HCT116 (cell line): ENCODE results near the gene ACAD9. TPM values are rescaled to one million over a fixed set of nuclear protein-coding genes. Genes with fewer than 3 reads are reported as not detected.

Source experiments
- ATAC-seq: fragments of 200-7000 bp; cut with Tn5 transposase; 2 replicates; pipeline ENCODE4 v1.9.1; 2020; ENCODE audit warnings: mild to moderate bottlenecking, moderate library complexity
- BruUV-seq: library from RNA; stranded (reverse); fragments of 400-500 nt; replicated peaks from 2 replicates; lab custom pipeline; 2021; lab: Mats Ljungman, UMichigan
- CTCF ChIA-PET: fragments of 300-600 bp; sonication (Branson Sonifier 250); formaldehyde crosslinking; loops from one replicate; lab custom pipeline; 2021; ENCODE audit warnings: antibody characterized with exemption; lab: Charles Lee
- POLR2A ChIA-PET: fragments of 300-600, 350-600 bp; sonication (Branson Sonifier 250); formaldehyde crosslinking; loops from one replicate; lab custom pipeline; 2021; ENCODE audit warnings: antibody characterized with exemption; lab: Charles Lee
- RAD21 ChIA-PET, 2 experiments: fragments of 300-600 bp; sonication (Branson Sonifier 250); formaldehyde crosslinking; loops; one replicate each; lab custom pipeline; 2023; ENCODE audit warnings: low total read pairs in 2 of 2; ENCODE audit not compliant: uncharacterized antibody in 2 of 2, unreplicated experiment in 2 of 2, low non-redundant PET in 1 of 2; lab: Charles Lee
- DNase-seq: peaks from one replicate; pipeline ENCODE4 v3.0.0-alpha.2; 2010; ENCODE audit warnings: low read depth, low spot score
- H2AFZ ChIP-seq: fragments of 200-600 bp; shearing (Covaris generic), sonication (generic); 2 replicates; pipeline ENCODE4 v1.6.1; 2017; ENCODE audit warnings: low read depth, mixed run types, mixed read lengths, antibody characterized with exemption, low read length; ENCODE audit not compliant: poor library complexity, severe bottlenecking
- H3K27ac ChIP-seq: 2 replicates; pipeline ENCODE4 v1.5.1; 2012; ENCODE audit warnings: low read depth, low read length
- H3K27me3 ChIP-seq: fragments of 200-600 bp; sonication (generic); 2 replicates; pipeline ENCODE4 v1.6.1; 2016; ENCODE audit warnings: mixed run types, low read length, mixed read lengths; ENCODE audit not compliant: insufficient read depth
- H3K36me3 ChIP-seq, 2 experiments: fragments of 200-500 bp in 1 of 2; fragments of 200-600 bp in 1 of 2; sonication (Bioruptor generic) in 1 of 2; sonication (generic) in 1 of 2; 2 replicates each; pipeline versions ENCODE4 v1.5.1 to v1.6.1; 2014 to 2016; ENCODE audit warnings: low read length in 2 of 2, inconsistent platforms in 1 of 2, mixed read lengths in 1 of 2, mixed run types in 1 of 2; ENCODE audit not compliant: insufficient read depth in 2 of 2, control insufficient read depth in 1 of 2
- H3K4me1 ChIP-seq, 2 experiments: fragments of 200-600 bp in 1 of 2; sonication (generic) in 1 of 2; 2 replicates each; pipeline versions ENCODE4 v1.5.1 to v1.6.1; 2012 to 2017; ENCODE audit warnings: low read length in 2 of 2, inconsistent platforms in 1 of 2, mild to moderate bottlenecking in 1 of 2, mixed read lengths in 1 of 2, mixed run types in 1 of 2, moderate library complexity in 1 of 2; ENCODE audit not compliant: insufficient read depth in 2 of 2, control insufficient read depth in 1 of 2
- H3K4me2 ChIP-seq: fragments of 200-600 bp; sonication (generic); 2 replicates; pipeline ENCODE4 v1.6.1; 2017; ENCODE audit warnings: mixed run types, low read length, mixed read lengths
- H3K4me3 ChIP-seq, 2 experiments: fragments of 200-600 bp in 1 of 2; sonication (generic) in 1 of 2; replicated peaks in 1 of 2; 2 replicates each; pipeline ENCODE4 v1.5.1; 2011 to 2016; ENCODE audit warnings: low read length in 2 of 2, control low read depth in 1 of 2, low read depth in 1 of 2, mild to moderate bottlenecking in 1 of 2, mixed read lengths in 1 of 2, mixed run types in 1 of 2
- H3K79me2 ChIP-seq: fragments of 200-600 bp; sonication (generic); 2 replicates; pipeline ENCODE4 v1.6.1; 2017; ENCODE audit warnings: mild to moderate bottlenecking, mixed run types, low read length, moderate library complexity, mixed read lengths; ENCODE audit not compliant: insufficient read depth
- H3K9ac ChIP-seq: fragments of 200-600 bp; sonication (generic); 2 replicates; pipeline ENCODE4 v1.6.1; 2016; ENCODE audit warnings: low read length, mixed read lengths
- H3K9me2 ChIP-seq: fragments of 200-600 bp; sonication (generic), shearing (Covaris generic); 2 replicates; pipeline ENCODE4 v1.6.1; 2017; ENCODE audit warnings: mixed run types, mild to moderate bottlenecking, moderate library complexity; ENCODE audit not compliant: insufficient read depth
- H3K9me3 ChIP-seq, 2 experiments: fragments of 200-500 bp in 1 of 2; fragments of 200-600 bp in 1 of 2; sonication (Bioruptor generic) in 1 of 2; sonication (generic) in 1 of 2; 2 replicates each; pipeline ENCODE4 v1.6.1; 2014 to 2017; ENCODE audit warnings: low read length in 2 of 2, mixed read lengths in 2 of 2, inconsistent platforms in 1 of 2, low read depth in 1 of 2, mild to moderate bottlenecking in 1 of 2, mixed run types in 1 of 2, moderate library complexity in 1 of 2; ENCODE audit not compliant: control insufficient read depth in 1 of 2, insufficient read depth in 1 of 2
- H4K20me1 ChIP-seq: fragments of 200-600 bp; sonication (generic), shearing (Covaris generic); 2 replicates; pipeline ENCODE4 v1.6.1; 2017; ENCODE audit warnings: mixed run types, mild to moderate bottlenecking, moderate library complexity; ENCODE audit not compliant: insufficient read depth
- CBX3 ChIP-seq: IDR thresholded peaks from 2 replicates; pipeline ENCODE4 v1.6.1; 2012; ENCODE audit warnings: low read depth
- CEBPB ChIP-seq: IDR thresholded peaks from 2 replicates; pipeline ENCODE4 v1.6.1; 2012; ENCODE audit warnings: low read depth
- EGR1 ChIP-seq: IDR thresholded peaks from 2 replicates; pipeline ENCODE4 v1.6.1; 2012; ENCODE audit warnings: low read depth
- ELF1 ChIP-seq: IDR thresholded peaks from 2 replicates; pipeline ENCODE4 v1.6.1; 2012; ENCODE audit warnings: low read depth, borderline replicate concordance
- EZH2 ChIP-seq: fragments of 200-600 bp; sonication (generic); IDR thresholded peaks from 2 replicates; pipeline ENCODE4 v1.6.1; 2017; ENCODE audit warnings: antibody characterized with exemption, mixed run types
- FOSL1 ChIP-seq: IDR thresholded peaks from 2 replicates; pipeline ENCODE4 v1.6.1; 2012; ENCODE audit warnings: low read depth
- JUND ChIP-seq: IDR thresholded peaks from 2 replicates; pipeline ENCODE4 v1.6.1; 2012
- POLR2A ChIP-seq: IDR thresholded peaks from 2 replicates; pipeline ENCODE4 v1.7.0; 2011; ENCODE audit warnings: borderline replicate concordance; ENCODE audit not compliant: insufficient read depth, insufficient read length; ENCODE audit errors: extremely low read depth
- POLR2AphosphoS5 ChIP-seq: IDR thresholded peaks from 2 replicates; pipeline ENCODE4 v1.6.1; 2011; ENCODE audit warnings: mild to moderate bottlenecking, low read depth, low read length, moderate library complexity
- RAD21 ChIP-seq: IDR thresholded peaks from 2 replicates; pipeline ENCODE4 v1.6.1; 2012; ENCODE audit warnings: low read depth, mild to moderate bottlenecking
- SIN3A ChIP-seq: IDR thresholded peaks from 2 replicates; pipeline ENCODE4 v1.6.1; 2012; ENCODE audit warnings: low read depth
- SP1 ChIP-seq: IDR thresholded peaks from 2 replicates; pipeline ENCODE4 v1.6.1; 2012; ENCODE audit warnings: low read depth
- SRF ChIP-seq: IDR thresholded peaks from 2 replicates; pipeline ENCODE4 v1.6.1; 2012; ENCODE audit warnings: low read depth
- YY1 ChIP-seq: IDR thresholded peaks from 2 replicates; pipeline ENCODE4 v1.6.1; 2011; ENCODE audit warnings: low read length, low read depth, moderate library complexity, mild to moderate bottlenecking; ENCODE audit not compliant: insufficient replicate concordance; ENCODE audit errors: extremely low read depth
- ZNF274 ChIP-seq: fragments of 200-500 bp; sonication (Bioruptor generic); IDR thresholded peaks from 2 replicates; pipeline ENCODE4 v1.6.1; 2014; ENCODE audit warnings: mild to moderate bottlenecking, low read depth, low read length, inconsistent platforms
- intact Hi-C: fragments of 100-400 bp; cut with micrococcal nuclease; formaldehyde crosslinking; loops from 2 replicates; pipeline ENCODE4 v1.10.0; 2022
- total RNA-seq: library from RNA; stranded (reverse); gene quantifications from one replicate; pipeline ENCODE4 v1.2.1, GENCODE V29; 2021; ENCODE audit not compliant: unreplicated experiment
- TF ChIP-seq, protein P1 (sequence below), 3 experiments: fragments of 200-600 bp in 1 of 3; sonication (generic) in 1 of 3; IDR thresholded peaks in 2 of 3; conservative IDR thresholded peaks in 1 of 3; 2 replicates each; pipeline ENCODE4 v1.5.1; 2012 to 2017; ENCODE audit warnings: low read depth in 2 of 3, low read length in 2 of 3, antibody characterized with exemption in 1 of 3, borderline replicate concordance in 1 of 3, control low read depth in 1 of 3, mild to moderate bottlenecking in 1 of 3, mixed read lengths in 1 of 3, mixed run types in 1 of 3, moderate library complexity in 1 of 3; ENCODE audit not compliant: insufficient read depth in 1 of 3
- TF ChIP-seq, protein P2 (sequence below): IDR thresholded peaks from 2 replicates; pipeline ENCODE4 v1.6.1; 2011; ENCODE audit warnings: mild to moderate bottlenecking, low read length, moderate library complexity; ENCODE audit not compliant: insufficient replicate concordance; ENCODE audit errors: extremely low read depth
- TF ChIP-seq, protein P3 (sequence below): IDR thresholded peaks from 2 replicates; pipeline ENCODE4 v1.6.1; 2012; ENCODE audit warnings: low read depth
- TF ChIP-seq, protein P4 (sequence below): IDR thresholded peaks from 2 replicates; pipeline ENCODE4 v1.6.1; 2012
- TF ChIP-seq, protein P5 (sequence below): IDR thresholded peaks from 2 replicates; pipeline ENCODE4 v1.6.1; 2012

The ACAD9 gene
- total RNA-seq, 1 experiment from 2014 or later, result 55.8 TPM

DNA sequence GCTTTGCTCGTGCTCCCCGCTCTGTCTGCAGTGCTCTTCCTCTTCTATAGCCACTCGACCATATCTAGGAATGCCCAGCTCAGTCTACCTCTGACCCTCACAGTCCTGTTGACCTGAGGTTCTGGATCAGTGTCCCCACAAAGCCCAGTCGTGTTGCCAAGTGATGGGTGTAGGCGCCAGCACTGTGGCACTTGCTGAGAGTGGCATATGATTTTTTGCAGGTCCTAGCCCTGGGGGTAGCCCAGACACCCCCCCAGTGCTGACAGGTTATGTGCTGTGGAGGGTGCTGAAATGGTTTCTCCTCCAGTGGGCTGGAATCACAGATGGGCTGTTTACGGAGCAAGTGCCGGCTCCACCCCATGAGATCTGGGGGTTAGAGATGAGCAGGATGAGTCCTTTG, 32.5 kb downstream of the ACAD9 start:
- Histone ChIP-seq H3K4me2 (no peak overlapping the region), H3K9me3 (no peaks in the 10 kb centered on the region), H3K4me1 (no peaks in the 10 kb centered on the region), H3K79me2 (no peaks in the 10 kb centered on the region), H3K36me3 (peaks cover 29 to 69% of the 10 kb centered on the region in 2 experiments), H3K4me3 (no peak overlapping the region), H3K27me3 (no peaks in the 10 kb centered on the region), H4K20me1 (no peaks in the 10 kb centered on the region), H3K27ac (no peak overlapping the region), H2AFZ (no peak overlapping the region), H3K9me2 (no peaks in the 10 kb centered on the region), H3K9ac (no peak overlapping the region)
- no peak for TF ChIP-seq EGR1
- TF ChIP-seq POLR2AphosphoS5, result no peak
- TF ChIP-seq, protein P1, sequence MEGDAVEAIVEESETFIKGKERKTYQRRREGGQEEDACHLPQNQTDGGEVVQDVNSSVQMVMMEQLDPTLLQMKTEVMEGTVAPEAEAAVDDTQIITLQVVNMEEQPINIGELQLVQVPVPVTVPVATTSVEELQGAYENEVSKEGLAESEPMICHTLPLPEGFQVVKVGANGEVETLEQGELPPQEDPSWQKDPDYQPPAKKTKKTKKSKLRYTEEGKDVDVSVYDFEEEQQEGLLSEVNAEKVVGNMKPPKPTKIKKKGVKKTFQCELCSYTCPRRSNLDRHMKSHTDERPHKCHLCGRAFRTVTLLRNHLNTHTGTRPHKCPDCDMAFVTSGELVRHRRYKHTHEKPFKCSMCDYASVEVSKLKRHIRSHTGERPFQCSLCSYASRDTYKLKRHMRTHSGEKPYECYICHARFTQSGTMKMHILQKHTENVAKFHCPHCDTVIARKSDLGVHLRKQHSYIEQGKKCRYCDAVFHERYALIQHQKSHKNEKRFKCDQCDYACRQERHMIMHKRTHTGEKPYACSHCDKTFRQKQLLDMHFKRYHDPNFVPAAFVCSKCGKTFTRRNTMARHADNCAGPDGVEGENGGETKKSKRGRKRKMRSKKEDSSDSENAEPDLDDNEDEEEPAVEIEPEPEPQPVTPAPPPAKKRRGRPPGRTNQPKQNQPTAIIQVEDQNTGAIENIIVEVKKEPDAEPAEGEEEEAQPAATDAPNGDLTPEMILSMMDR (IDR thresholded peaks at IDR 0.05 in 2 of 3, conservative IDR thresholded peaks at IDR 0.05 in 1 of 3; ENCODE audit: borderline replicate concordance in 1 of 3, insufficient read depth in 1 of 3, low read depth in 2 of 3, low read length in 2 of 3), result no peak
- TF ChIP-seq RAD21, result no peak
- no peak for TF ChIP-seq SIN3A
- TF ChIP-seq, protein P2, sequence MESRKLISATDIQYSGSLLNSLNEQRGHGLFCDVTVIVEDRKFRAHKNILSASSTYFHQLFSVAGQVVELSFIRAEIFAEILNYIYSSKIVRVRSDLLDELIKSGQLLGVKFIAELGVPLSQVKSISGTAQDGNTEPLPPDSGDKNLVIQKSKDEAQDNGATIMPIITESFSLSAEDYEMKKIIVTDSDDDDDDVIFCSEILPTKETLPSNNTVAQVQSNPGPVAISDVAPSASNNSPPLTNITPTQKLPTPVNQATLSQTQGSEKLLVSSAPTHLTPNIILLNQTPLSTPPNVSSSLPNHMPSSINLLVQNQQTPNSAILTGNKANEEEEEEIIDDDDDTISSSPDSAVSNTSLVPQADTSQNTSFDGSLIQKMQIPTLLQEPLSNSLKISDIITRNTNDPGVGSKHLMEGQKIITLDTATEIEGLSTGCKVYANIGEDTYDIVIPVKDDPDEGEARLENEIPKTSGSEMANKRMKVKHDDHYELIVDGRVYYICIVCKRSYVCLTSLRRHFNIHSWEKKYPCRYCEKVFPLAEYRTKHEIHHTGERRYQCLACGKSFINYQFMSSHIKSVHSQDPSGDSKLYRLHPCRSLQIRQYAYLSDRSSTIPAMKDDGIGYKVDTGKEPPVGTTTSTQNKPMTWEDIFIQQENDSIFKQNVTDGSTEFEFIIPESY, result no peak
- TF ChIP-seq, protein P3, sequence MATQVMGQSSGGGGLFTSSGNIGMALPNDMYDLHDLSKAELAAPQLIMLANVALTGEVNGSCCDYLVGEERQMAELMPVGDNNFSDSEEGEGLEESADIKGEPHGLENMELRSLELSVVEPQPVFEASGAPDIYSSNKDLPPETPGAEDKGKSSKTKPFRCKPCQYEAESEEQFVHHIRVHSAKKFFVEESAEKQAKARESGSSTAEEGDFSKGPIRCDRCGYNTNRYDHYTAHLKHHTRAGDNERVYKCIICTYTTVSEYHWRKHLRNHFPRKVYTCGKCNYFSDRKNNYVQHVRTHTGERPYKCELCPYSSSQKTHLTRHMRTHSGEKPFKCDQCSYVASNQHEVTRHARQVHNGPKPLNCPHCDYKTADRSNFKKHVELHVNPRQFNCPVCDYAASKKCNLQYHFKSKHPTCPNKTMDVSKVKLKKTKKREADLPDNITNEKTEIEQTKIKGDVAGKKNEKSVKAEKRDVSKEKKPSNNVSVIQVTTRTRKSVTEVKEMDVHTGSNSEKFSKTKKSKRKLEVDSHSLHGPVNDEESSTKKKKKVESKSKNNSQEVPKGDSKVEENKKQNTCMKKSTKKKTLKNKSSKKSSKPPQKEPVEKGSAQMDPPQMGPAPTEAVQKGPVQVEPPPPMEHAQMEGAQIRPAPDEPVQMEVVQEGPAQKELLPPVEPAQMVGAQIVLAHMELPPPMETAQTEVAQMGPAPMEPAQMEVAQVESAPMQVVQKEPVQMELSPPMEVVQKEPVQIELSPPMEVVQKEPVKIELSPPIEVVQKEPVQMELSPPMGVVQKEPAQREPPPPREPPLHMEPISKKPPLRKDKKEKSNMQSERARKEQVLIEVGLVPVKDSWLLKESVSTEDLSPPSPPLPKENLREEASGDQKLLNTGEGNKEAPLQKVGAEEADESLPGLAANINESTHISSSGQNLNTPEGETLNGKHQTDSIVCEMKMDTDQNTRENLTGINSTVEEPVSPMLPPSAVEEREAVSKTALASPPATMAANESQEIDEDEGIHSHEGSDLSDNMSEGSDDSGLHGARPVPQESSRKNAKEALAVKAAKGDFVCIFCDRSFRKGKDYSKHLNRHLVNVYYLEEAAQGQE, result no peak
- TF ChIP-seq FOSL1, result no peak
- TF ChIP-seq ZNF274, result no peak
- no peak for TF ChIP-seq EZH2
- no peak for TF ChIP-seq YY1
- TF ChIP-seq SP1, result no peak
- TF ChIP-seq ELF1, result no peak
- no peak for TF ChIP-seq CEBPB
- TF ChIP-seq, protein P4, sequence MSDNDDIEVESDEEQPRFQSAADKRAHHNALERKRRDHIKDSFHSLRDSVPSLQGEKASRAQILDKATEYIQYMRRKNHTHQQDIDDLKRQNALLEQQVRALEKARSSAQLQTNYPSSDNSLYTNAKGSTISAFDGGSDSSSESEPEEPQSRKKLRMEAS, result no peak
- no peak for TF ChIP-seq SRF
- TF ChIP-seq JUND, result no peak
- no peak for TF ChIP-seq POLR2A
- TF ChIP-seq CBX3, result no peak
- TF ChIP-seq, protein P5, sequence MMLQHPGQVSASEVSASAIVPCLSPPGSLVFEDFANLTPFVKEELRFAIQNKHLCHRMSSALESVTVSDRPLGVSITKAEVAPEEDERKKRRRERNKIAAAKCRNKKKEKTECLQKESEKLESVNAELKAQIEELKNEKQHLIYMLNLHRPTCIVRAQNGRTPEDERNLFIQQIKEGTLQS, result no peak
- ChIA-PET POLR2A (no interaction called here), CTCF (no interaction called here), RAD21 (no interaction called here)
- intact Hi-C loops, result no loop called here
- DNase-seq (no peak), ATAC-seq (no peak)
- no TSS peak for BruUV-seq
